Keratinocyte (primary cell): ENCODE measurements around the gene OR56A5.

Source experiments
- EZH2 ChIP-seq: IDR thresholded peaks from one replicate; pipeline ENCODE4 v1.6.1; 2012; ENCODE audit warnings: inconsistent platforms, mild to moderate bottlenecking, low read length, moderate library complexity
- TF ChIP-seq, protein P1 (sequence below), 3 experiments: IDR thresholded peaks in 1 of 3; conservative IDR thresholded peaks in 1 of 3; optimal IDR thresholded peaks in 1 of 3; 2 replicates in 2 of 3; 3 replicates in 1 of 3; pipeline versions ENCODE3 to v1.5.1; 2011; ENCODE audit warnings: low read length in 3 of 3, mild to moderate bottlenecking in 3 of 3, moderate library complexity in 2 of 3, control low read depth in 1 of 3, inconsistent platforms in 1 of 3; ENCODE audit not compliant: insufficient read depth in 2 of 3; ENCODE audit errors: extremely low read depth in 1 of 3

DNA sequence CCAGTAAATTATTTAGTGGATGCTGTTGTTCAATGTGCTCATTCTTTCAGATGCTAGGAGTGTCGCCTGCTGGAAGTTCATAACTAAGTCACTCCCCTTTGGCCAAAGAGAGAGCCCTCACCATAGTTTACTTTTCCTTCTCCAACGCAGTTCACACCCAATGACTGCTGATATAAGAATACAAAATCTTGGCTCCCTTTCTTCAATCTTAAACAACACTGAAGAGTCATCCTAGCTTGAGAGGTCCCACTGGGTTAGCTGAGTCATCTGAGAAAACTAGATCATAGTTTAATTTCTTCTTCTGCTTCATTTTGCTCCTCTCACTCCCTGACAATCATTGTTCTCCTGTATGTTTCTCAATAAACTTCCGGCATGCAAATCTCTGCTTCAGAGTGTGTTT, 23.9 kb upstream of the OR56A5 start:
- TF ChIP-seq, protein P1, sequence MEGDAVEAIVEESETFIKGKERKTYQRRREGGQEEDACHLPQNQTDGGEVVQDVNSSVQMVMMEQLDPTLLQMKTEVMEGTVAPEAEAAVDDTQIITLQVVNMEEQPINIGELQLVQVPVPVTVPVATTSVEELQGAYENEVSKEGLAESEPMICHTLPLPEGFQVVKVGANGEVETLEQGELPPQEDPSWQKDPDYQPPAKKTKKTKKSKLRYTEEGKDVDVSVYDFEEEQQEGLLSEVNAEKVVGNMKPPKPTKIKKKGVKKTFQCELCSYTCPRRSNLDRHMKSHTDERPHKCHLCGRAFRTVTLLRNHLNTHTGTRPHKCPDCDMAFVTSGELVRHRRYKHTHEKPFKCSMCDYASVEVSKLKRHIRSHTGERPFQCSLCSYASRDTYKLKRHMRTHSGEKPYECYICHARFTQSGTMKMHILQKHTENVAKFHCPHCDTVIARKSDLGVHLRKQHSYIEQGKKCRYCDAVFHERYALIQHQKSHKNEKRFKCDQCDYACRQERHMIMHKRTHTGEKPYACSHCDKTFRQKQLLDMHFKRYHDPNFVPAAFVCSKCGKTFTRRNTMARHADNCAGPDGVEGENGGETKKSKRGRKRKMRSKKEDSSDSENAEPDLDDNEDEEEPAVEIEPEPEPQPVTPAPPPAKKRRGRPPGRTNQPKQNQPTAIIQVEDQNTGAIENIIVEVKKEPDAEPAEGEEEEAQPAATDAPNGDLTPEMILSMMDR (optimal IDR thresholded peaks at IDR 0.05 in 1 of 3, IDR thresholded peaks at IDR 0.05 in 1 of 3, conservative IDR thresholded peaks at IDR 0.05 in 1 of 3; ENCODE audit: extremely low read depth in 1 of 3, insufficient read depth in 2 of 3, low read length in 3 of 3): no peak
- TF ChIP-seq EZH2: no peak
